NCI-H2107 (cell line): ENCODE measurements around the gene CYP21A2.
"Not testable (repeated sequence)": the region's sequence is repeated elsewhere in the genome, so short reads cannot be mapped to it uniquely, and the experiment has no call there.

Experiments
- DNase-seq: peaks from one replicate; lab custom pipeline; 2025; lab: John Stamatoyannopoulos, UW

The CYP21A2 gene

DNA sequence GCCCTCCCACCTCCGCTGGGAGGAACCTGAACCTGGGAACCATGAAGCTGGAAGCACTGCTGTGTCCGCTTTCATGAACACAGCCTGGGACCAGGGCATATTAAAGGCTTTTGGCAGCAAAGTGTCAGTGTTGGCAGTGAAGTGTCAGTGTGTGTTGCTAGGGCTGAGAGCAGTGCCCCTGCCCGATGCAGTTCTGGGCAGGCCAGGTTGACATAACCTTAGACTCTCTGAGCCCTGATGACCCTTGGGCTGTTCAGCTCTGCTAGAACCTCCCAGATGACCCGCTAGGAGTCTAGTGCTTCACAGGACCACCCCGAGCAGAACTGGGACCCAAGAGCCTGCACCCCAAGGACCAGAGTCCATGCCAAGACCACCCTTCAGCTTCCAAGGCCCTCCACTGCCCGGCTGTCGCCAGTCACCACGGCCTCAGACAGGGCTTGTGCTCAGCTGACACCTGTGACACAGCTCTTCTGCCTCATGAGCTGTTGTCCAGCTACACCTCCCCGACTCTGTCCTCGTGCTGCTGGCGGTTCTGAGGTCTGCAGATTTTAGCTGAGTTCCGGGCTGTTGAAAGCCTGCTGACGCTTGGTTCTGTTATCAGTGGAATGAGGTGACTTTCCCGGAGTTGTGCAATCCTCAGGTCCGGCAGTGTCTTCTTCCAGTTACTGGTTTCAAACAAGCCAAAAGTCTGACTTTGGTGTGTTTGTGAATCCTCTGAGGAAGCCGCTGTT lies 2.8 kb upstream of the CYP21A2 start:
- DNase-seq = not testable (repeated sequence)

DNA sequence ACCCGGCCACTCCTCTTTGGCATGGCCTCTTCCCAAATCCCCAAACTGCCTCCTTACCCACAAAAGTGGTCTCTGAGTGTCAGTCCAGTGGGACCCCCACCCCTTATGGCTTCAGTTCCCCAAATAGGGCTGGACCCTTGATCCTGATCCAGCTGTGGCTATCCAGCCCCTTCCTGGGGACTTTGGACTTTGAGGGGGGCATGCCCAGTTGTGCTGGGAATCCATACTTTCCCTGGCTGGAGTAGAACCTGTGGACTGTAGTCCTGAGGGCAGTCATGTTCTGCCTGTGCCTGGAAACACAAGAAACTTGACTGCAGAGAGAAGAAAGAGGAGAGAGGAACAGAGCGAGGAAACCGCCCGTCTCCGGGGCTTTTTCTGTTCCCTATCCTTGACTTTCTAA lies 1.1 kb upstream of the CYP21A2 start:
- DNase-seq = not testable (repeated sequence)

DNA sequence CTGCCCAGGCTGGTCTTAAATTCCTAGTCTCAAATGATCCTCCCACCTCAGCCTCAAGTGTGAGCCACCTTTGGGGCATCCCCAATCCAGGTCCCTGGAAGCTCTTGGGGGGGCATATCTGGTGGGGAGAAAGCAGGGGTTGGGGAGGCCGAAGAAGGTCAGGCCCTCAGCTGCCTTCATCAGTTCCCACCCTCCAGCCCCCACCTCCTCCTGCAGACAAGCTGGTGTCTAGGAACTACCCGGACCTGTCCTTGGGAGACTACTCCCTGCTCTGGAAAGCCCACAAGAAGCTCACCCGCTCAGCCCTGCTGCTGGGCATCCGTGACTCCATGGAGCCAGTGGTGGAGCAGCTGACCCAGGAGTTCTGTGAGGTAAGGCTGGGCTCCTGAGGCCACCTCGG lies 663 bp downstream of the CYP21A2 start:
- not testable (repeated sequence) for DNase-seq

DNA sequence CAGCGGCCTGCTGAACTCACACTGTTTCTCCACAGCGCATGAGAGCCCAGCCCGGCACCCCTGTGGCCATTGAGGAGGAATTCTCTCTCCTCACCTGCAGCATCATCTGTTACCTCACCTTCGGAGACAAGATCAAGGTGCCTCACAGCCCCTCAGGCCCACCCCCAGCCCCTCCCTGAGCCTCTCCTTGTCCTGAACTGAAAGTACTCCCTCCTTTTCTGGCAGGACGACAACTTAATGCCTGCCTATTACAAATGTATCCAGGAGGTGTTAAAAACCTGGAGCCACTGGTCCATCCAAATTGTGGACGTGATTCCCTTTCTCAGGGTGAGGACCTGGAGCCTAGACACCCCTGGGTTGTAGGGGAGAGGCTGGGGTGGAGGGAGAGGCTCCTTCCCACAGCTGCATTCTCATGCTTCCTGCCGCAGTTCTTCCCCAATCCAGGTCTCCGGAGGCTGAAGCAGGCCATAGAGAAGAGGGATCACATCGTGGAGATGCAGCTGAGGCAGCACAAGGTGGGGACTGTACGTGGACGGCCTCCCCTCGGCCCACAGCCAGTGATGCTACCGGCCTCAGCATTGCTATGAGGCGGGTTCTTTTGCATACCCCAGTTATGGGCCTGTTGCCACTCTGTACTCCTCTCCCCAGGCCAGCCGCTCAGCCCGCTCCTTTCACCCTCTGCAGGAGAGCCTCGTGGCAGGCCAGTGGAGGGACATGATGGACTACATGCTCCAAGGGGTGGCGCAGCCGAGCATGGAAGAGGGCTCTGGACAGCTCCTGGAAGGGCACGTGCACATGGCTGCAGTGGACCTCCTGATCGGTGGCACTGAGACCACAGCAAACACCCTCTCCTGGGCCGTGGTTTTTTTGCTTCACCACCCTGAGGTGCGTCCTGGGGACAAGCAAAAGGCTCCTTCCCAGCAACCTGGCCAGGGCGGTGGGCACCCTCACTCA lies 1.4 kb downstream of the CYP21A2 start:
- DNase-seq = not testable (repeated sequence)

DNA sequence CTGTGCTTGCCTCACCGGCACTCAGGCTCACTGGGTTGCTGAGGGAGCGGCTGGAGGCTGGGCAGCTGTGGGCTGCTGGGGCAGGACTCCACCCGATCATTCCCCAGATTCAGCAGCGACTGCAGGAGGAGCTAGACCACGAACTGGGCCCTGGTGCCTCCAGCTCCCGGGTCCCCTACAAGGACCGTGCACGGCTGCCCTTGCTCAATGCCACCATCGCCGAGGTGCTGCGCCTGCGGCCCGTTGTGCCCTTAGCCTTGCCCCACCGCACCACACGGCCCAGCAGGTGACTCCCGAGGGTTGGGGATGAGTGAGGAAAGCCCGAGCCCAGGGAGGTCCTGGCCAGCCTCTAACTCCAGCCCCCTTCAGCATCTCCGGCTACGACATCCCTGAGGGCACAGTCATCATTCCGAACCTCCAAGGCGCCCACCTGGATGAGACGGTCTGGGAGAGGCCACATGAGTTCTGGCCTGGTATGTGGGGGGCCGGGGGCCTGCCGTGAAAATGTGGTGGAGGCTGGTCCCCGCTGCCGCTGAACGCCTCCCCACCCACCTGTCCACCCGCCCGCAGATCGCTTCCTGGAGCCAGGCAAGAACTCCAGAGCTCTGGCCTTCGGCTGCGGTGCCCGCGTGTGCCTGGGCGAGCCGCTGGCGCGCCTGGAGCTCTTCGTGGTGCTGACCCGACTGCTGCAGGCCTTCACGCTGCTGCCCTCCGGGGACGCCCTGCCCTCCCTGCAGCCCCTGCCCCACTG lies 2.3 kb downstream of the CYP21A2 start:
- DNase-seq = not testable (repeated sequence)

DNA sequence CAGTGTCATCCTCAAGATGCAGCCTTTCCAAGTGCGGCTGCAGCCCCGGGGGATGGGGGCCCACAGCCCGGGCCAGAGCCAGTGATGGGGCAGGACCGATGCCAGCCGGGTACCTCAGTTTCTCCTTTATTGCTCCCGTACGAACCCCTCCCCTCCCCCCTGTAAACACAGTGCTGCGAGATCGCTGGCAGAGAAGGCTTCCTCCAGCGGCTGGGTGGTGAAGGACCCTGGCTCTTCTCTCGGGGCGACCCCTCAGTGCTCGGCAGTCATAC lies 2.8 kb downstream of the CYP21A2 start:
- not testable (repeated sequence) for DNase-seq

DNA sequence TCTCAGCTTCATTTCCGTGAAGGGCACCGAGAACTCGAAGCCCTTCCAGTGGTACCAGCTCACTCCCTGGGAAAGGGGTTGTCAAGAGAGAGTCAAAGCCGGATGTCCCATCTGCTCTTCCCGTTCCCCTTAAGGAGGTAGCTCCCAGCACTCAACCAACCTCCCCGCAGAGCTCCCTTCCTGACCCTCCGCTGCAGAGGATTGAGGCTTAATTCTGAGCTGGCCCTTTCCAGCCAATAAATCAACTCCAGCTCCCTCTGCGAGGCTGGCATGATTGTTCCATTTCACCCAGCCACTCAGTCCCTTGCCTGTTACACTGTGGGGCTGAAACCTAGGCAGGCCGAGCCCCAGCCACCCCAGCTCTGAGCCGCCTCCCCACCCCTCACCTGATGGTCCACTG lies 3.2 kb downstream of the CYP21A2 start:
- not testable (repeated sequence) for DNase-seq

DNA sequence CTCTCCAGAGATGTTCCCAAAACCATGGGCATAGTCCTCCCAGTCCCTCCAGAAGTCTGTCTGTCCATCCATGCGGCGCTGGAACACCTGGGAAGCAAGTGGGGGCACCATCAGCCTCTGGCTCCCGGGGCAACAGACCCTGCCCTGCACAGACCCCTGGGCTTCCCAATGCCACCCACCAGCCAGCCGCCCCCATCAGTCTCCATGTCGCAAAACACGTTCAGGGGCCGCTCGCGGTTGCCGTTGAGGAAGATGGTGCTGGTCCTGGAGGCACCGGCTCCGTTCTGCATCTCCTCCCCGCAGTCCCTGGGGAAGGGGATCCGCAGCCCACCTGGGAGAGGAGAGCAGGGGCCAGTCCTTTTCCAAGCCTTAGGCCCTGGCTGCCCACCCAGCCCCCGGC lies 4.1 kb downstream of the CYP21A2 start:
- not testable (repeated sequence) for DNase-seq

DNA sequence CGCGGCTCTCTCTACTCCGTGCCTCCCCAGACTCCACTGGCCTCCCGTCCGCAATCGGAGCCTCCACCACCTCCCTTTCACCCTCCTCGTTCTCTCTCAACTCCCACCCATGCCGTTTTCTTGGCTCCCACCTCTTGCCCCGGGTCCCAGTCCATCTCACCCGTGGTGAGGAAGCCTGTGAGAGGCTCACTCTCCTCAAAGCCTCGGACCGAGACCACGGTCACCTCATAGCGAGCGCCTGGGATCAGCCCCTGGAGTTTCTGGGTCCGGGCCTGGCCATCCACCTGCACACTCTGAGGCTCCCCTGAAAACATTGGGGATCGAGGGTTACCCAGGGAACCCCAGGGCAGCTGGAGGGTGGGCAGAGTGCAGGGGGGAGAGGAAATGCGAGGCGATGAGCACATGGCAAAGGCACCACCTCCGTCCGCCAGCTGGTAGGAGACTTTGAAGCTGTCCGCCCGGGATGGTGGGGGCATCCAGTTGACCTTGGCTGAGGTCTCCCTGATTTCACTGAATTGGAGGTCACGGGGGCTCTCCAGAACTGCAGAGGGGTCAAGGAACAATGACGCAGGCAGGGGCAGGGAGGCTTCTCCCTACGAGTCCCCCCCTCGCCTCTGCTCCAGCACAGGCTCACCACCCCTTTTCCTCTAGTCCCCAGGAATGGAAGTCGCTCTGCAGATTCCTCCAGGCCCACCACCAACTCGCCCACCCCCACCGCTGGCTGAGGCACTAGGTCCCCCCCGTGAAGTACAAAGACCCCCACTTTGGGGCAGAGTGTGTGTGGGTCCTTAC lies 5.6 kb downstream of the CYP21A2 start:
- not testable (repeated sequence) for DNase-seq

DNA sequence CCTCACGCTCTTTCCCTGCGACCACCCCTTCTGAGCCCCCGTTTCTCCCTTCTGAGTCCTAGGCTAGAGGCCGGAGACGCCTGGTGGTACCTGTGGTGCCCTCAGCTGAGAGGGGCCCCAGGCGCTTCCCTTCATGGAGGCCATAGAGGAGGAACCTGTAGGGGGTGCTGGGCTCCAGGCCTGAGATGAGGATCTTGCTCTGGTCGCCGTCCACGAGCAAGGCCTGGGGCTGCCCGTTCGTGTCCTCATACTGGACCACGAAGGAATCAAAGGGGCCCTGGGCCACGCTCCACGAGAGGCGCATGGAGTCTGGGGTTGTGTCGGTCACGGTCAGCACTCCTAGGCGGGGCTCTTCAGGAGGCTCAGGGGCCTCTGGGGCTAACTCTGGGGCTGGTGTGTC lies 6.7 kb downstream of the CYP21A2 start:
- not testable (repeated sequence) for DNase-seq

DNA sequence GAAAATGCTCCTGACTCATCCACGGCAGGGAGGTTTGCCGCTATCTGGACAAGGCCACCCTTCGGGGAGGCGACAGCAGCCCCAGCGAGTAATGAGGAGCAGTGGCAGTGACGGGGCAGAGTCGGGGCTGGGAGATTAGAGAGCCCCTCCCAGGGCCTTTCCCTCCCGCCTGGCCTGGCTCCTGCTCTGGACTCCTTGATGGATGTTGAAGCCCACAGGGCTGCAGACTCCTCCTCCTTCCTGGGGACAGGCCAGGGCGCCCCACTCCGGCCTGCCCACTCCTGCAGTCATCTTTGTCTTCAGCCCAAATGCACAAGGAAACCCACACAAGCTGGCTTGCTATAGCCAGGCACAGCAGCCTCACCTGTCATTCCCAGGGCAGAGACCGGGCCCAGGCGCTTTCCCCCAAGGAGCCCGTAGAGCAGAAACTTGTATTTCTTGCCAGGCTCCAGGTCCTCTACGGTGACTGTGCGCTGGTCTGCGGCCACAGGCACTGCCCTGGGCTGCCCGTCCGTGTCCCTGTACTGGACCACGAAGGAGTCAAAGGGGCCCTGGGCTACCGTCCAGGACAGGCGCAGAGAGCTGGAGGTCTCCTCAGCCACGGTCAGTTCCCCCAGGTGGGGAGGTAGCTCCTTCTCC lies 7.7 kb downstream of the CYP21A2 start:
- no peak for DNase-seq

DNA sequence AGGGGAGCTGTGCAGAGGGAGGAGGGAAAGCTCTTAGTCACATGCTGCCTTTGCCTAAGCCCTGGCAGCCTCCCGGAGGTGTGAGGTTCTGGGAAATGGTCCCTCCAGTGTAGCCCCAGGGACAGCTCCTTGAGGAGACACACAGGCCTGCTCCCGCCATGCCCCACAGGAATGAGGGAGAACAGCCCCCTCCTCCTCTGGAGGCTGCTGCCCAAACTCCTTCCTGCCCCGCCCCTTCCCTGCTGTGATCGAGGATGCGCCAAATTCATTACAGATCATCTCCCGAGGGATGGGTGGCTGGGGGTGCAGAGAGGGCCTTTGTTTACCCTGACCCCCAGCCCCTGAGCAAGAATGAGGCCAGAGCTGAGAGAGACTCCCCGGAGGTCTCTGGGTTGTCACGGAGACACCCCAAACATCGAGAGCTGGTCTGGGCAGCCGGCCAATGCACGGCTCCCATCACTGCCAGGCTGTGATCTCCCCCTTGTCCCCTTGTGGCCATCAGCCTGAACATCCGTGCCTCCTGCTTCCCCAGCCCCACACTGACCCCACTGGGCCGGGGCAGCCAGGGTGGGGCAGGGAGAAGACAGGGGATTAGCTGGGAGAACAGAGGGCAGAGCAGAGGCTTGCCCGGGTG lies 8.4 kb downstream of the CYP21A2 start:
- no peak for DNase-seq

DNA sequence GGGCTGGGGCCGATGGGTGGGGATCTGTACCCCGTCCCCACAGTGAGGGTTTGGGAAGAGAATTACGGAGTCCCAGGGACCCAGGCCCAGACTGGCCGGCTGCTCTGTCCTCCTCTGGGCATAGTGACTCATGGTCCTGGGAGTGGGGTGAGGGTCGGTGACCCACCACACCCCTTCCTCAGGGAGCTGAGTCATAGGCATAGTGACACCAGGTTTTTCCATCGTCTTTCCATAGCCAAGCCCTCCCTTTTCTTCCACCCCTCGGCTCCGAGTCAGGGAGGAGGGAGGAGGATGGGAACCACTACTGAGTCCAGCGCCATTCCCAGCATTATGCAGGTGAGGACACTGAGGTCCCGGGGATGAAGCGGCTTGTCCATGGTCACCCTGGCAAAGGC lies 8.9 kb downstream of the CYP21A2 start:
- DNase-seq = no peak

DNA sequence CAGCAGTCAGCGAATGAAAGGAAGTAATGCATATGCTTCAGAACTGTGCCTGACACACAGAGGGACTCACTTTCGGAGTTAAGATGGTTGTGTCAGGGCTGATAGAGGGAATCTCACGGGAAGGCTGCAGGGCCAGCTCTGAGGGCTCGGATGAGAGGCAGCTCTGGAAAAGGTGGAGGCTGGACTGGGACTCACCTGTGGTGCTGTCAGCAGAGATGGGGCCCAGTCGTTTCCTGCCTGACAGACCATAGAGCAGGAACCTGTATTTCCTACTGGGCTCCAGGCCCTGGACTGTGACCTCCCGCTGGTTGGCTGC lies 9.3 kb downstream of the CYP21A2 start:
- no peak for DNase-seq

DNA sequence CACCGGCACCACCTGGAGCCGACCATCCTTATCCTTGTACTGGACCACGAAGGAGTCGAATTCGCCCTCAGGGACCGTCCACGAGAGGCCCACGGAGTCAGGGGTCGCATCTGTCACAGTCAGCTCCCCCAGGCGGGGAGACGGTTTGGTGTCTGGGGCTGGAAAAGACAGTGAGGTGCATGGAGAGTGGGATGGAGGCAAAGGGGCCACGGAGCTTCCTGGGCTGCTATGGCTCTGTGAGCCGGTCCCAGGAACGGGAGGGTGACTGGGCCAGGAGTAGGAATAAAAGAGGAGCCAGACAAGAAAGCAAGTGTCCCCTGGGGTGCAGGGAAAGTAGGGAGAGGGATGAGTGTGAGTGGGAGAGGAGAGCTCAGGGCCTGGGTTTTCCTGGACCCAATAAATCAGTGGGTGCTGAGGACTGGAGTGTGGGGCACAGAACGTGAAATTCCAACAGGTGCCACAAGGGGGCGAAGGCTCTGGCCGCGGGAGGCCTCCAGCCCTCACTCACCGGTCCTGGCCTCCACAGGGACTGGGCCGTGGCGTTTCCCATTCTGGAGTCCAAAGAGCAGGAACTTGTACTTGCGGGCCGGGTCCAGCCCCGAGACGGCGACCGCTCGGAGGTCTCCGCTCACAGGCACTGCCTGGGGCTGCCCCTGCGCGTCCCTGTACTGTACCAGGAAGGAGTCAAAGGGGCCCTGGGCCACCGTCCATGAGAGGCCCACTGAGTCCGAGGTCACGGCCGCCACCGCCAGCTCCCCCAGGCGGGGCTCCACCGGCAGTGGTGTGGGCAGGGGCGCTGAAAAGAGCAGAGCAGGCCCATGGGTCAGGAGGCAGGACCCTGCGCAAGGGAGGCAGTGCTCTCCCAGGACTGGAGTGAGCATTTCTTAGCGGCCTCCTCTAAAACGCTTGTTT lies 9.9 kb downstream of the CYP21A2 start:
- DNase-seq = no peak

DNA sequence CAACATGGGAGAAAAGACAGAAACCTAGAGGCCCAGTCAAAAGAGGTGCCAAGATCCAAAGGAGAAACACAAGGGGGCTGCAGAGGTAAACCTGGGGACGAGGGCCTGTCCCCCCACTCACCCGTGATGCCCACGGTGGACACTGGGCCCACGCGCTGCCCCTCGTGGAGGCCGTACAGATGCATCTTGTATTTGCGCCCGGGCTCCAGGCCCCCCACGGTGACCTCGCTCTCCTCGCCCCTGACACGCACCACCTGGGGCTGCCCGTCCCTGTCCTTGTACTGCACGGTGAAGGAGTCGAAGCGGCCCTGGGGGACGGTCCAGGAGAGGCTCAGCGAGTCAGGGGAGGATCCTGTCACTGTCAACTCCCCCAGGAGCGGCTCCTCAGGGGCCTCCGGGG lies 10.9 kb downstream of the CYP21A2 start:
- not testable (repeated sequence) for DNase-seq

DNA sequence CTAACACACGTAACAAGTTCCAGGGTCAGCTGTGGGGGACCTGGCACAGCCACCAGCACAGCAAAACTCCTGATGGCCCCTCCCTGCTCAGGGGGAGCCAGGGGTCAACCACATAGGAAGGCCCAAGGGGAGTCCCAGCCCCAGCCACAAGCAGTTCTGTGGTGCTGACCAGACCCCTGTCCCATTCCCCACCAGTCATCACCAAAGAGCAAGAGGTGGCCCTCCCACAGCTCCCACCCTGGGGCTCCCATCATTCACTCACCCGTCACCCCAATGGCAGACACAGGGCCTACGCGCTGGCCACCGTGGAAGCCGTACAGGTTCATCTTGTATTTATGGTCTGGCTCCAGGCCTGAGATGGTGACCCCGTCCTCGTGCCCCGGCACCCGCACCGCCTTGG lies 11.5 kb downstream of the CYP21A2 start:
- DNase-seq = not testable (repeated sequence)

DNA sequence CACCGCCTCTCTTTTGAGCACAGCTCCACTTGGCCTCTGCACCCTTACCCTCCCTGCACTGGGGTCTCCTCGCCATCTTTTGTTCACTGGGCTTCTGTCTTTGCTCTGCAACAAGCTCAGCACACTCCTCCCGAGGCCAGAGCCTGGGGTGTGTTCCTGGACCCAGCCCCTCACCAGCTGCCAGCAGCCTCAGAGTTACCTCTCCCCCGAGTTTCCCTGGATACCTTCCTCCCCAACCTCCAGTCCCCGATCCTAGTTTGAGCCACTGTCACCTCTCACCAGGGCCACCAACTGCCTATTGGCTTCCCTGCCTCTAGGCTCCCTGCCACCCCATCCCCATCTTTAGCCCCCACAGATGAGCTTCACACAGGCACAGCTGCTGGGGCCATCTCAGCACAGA lies 12.3 kb downstream of the CYP21A2 start:
- no peak for DNase-seq

DNA sequence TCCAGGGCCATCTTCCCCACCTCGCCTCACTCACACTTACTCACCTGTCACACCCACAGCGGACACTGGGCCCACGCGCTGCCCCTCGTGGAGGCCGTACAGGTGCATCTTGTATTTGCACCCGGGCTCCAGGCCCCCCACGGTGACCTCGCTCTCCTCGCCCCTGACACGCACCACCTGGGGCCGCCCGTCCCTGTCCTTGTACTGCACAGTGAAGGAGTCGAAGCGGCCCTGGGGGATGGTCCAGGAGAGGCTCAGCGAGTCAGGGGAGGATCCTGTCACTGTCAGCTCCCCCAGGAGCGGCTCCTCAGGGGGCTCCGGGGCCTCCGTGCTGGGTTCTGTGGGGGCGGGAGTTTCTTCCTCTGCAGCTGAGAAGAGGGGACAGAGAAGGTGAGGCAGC lies 14.4 kb downstream of the CYP21A2 start:
- not testable (repeated sequence) for DNase-seq

DNA sequence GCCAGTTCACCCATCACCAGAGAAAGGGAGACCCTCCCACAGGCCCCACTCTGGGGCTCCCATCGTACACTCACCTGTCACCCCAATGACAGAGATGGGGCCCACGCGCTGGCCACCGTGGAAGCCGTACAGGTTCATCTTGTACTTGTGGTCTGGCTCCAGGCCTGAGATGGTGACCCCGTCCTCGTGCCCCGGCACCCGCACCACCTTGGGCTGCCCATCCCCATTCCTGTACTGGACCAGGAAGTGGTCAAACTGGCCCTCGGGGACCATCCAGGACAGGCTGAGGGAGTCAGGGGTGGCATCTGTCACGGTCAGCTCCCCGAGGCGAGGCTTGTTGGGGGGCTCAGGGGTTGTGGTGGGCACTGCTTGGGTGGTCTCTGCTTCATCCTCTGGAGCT lies 15.1 kb downstream of the CYP21A2 start:
- not testable (repeated sequence) for DNase-seq
